ENCODE measurements around the gene RTKN.
"Not testable (repeated sequence)": the region's sequence is repeated elsewhere in the genome, so short reads cannot be mapped to it uniquely, and the experiment has no call there.

The RTKN gene

DNA sequence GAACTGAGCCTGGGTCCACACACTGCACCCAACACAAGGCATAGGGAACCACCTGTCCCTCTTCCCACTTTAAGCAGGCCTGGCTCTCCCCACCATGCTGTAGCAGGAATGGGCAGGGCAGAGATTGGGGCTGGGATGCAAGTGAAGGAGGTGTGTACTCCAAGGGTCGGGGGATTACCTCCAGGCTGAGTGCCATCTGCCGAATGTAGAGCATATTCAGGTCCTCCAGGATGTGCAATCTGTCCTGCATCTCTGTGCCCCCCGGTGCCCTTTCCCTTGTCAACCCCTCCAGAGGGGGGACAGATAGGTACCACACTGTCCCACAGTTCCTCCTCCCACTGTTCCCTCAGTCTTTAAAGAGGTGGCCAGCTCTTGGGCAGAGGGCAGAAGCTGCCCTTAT, 2.4 kb downstream of the RTKN start:
- in situ Hi-C loops (cut with MboI; ENCODE audit: low sequenced_read_pairs): no loop called here

DNA sequence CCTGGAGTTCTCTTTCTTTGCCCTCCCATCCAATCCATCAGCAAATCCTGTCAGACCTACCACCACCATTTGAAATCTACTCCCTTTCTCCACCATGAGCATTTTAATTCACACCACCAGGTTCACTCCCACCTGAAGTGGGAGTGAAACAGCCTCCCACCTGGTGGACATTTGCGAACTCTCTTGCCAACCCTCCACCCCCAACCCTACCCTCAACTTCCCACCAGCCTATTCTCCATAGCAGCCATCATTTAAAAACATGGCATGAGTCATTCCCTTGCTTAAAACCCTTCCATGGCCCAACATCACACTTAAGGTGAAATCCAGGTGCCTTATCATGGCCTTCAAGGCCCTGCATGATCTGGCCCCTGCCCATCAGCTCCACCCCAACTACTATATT, 3.5 kb downstream of the RTKN start:
- in situ Hi-C loops (cut with MboI; ENCODE audit: low sequenced_read_pairs): no loop called here

DNA sequence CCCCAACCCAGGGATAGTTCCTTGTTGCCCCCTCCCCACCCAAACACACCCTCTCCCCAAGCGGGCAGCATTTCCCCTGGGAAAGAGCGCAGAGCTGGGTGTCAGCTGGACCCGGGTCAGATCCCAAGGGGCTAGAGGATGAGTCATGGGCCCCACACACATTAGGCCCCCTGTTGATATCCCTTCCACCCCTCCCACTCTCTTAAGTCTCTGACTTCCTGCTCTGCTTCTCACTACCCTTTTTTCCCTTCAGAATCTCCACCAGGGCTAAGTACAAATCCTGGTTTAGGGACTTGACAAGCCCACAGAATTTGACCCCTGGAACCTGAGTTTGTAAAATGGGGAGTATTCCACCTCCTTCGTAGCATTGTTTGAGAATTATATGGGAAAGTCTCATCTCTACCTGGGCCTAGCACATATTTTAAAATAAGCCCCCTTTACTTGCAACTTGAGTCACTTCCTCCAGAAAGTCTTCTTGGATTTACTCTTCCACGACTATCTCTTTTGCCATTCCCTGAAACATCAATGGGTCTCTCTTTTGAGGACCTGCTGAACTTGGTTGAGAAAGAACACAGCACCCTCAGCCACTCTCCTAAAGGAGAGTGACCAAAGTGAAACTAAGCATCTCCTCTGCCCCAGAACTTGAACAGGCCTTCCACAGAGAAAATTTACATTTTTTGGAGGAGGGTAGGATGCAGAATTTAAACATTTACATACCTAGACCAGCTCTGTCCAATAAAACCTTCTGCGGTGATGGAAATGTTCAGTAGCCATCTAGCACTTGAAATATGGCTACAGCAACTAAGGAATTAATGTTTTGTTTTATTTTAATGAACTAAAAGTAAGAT, 4.7 kb downstream of the RTKN start:
- in situ Hi-C loops (cut with MboI; ENCODE audit: low sequenced_read_pairs): no loop called here

DNA sequence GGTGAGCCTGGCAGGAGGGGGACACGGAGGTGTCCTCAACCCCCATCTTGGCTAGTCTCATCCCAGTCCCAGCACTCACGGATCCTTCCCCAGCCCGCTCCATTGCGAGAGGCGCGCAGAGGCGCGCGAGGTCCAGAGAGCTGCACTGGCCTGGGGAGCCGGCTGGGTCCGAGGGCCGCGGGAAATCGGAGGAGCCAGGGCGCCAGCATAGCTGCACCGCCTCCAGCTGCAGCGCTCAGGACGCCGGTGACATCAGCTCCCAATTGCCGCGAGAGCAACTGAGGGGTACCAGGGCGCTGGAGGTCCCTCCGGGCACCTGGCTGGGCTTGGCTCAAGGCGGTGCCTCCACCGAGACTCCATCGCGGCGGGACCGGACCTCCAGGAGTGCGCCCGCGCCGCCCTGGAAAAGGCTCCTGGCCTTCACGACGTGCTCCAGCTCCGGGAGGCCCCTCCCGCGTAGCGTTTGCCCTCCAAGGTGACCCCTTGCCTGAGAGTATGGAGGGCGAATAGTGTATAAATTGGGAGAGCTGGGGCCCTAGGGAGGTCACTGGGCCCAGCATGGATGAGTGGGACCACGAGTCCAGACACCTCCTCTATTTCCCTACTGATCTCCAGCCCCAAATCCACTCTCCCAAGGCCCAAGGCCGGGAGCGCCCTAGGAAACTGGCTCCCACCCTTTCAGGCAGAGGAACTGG, 5.5 kb downstream of the RTKN start:
- in situ Hi-C loops (cut with MboI; ENCODE audit: low sequenced_read_pairs): no loop called here

DNA sequence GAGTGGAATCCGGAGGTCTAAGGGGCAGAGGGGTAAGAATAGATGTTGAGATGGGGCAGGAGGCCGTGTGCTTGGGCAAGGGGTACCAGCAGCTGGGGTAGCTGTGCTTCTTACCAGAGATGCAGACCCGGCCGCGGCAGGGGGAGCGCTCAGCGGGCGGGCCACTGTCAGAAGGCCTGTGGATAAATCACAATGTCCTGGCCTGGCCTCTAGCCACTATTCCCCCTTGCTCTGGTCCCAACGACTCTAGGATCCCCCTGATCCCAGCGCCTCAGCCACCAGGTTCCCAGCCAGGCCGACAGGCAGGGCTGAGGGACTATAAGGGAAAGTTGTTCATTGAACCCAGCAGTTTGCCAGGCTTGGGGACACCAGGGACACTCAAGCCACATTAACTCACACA, 11.2 kb downstream of the RTKN start:
- in situ Hi-C loops (cut with MboI; ENCODE audit: low sequenced_read_pairs): no loop called here

DNA sequence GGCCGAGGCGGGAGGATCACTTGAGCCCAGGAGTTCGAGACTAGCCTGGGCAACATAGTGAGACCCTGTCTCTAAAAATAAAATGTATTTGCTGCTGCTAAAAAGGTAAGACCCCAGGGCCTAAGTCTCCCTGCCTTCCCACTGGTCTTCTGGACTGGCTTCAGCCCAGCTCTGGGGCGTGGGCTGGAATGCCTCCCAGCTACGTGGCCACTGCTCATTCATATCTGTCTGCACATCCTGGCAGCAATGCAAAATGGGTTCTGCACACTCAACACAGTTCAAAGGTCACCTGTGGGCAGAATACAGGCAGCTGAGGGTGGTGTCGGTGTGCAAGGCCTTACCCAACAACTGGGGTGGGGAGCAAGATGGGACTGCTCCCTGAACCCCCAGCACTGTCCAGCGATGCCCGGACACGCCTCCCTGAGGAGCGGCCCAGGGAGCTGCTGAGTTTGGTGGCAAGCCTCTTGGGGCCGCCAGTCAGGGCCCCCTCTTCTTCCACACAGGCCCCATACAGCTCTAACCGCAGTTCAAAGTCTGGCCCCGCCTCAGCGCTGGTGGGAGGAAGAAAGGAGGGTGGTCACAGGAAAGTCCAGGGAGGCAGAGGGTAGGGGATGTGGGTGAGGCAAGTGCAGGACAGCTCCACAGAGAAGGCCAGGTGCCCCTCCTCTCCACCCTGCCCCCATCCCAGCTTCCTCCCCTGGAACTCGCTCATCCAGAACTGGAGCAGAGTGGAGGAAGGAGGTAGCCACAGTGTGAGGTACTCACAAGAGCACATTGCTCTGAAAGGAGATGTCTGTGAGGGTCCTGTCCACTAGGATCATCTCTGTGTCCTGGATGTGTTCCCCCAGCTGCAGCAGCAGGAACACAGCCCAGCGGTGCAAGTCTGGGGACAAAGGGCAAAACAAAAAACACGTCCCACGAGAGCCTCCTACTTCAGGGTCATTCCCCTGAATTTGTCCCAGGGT, 12.0 kb downstream of the RTKN start:
- in situ Hi-C loops (cut with MboI; ENCODE audit: low sequenced_read_pairs): no loop called here

DNA sequence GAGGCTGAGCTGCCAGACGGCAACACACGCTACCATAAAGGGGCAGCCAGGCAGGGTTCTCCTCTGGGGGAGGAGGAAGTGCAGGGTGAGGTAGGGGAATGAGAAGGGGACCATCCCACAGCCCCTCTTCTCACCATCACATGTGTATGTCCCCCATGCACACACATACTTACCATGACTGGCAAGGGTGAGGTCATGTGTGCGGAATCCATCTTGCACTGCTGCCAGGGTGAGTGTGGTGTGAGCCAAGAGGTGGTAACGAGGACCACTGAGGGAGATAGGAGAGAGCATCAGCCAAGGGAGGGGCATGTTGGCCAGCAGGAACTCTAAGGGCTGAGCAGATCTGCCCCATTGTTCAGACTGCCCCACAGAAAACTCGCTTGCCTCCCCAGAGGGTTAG, 13.1 kb downstream of the RTKN start:
- in situ Hi-C loops (cut with MboI; ENCODE audit: low sequenced_read_pairs): no loop called here

DNA sequence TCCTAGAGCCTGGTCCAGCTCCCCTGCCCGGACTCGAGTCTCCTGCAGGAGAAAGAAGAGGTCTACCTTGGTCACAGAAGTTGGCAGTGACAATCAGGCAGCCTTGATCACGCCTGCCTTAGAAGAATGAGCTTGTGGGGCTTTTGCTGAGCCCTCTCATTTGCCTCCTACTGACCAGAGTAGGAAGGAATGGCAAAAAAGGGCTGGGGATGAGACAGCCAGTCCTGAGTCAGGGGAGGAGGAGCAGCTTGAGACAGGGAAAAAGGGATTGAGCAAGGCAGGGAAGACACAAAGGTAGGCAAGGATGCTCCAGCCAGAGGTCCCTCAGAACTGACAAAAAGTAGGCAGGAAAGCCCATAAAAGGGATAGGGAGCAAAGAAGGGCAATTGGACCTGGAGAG, 14.2 kb downstream of the RTKN start:
- in situ Hi-C loops (cut with MboI; ENCODE audit: low sequenced_read_pairs): no loop called here

DNA sequence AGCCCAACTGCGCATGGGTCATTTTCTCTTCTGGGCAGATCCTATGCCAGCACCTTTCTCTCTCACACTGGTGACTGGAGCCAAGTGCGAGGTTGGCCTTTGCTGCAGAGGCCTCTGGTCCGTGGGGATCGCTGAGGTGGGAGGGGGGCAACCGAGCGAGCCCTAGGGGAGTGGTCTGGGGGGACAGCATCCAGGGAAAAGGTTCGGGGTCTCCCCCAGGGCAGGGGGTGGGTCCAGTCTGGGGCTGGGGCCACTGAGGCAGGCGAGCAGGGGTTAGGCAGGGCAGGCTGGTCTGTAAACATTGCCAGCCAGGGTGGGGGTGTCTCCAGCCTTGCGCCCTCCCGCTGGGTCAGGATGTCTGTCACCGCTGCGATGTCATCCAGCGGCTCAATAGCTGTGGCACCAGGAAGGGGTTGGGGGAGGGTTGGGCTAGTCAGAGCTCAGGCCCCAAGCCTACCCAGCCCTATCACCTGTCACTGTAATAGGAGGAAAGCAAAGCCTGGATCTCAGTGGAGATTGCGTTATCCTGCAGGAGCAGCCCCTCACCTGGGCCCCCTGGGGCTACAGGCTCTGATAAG, 15.5 kb downstream of the RTKN start:
- in situ Hi-C loops (cut with MboI; ENCODE audit: low sequenced_read_pairs): no loop called here

DNA sequence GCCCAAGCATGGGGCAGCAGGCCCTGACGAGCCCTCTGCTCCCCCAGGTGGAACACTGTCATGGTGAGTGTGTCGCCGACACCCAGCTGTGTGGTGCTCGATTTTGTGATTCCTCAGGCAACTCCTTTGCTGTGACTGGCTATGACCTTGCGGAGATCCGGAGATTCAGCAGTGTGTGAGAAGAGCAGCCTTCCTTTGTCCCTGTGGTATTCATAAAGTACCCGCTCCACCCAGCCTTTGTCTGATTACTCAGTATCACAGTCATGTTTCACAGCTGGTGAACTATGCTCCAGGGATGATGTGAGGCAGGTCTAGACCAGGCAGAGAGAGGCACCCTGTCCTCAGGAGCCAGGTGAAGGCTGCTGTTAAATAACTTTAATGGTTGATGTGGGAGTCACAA, 16.2 kb downstream of the RTKN start:
- in situ Hi-C loops (cut with MboI; ENCODE audit: low sequenced_read_pairs): no loop called here

DNA sequence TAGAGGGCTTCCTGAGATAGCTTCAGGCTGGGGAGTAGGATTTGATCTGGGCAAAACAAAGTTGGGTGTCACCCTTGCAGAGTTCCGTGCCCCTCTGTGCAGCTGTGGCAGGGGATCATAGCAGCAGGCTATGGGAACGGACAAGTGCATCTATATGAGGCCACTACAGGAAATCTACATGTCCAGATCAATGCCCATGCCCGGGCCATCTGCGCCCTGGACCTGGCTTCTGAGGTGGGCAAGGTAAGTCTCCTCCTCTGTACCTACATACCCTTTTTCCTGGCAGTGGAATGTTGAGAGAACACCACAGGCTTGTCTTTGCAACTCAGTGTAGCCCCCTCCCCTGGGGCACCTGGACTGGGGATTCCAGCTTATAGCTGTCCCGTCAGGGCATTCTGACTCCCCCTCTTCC, 16.7 kb downstream of the RTKN start:
- in situ Hi-C loops (cut with MboI; ENCODE audit: low sequenced_read_pairs): no loop called here

DNA sequence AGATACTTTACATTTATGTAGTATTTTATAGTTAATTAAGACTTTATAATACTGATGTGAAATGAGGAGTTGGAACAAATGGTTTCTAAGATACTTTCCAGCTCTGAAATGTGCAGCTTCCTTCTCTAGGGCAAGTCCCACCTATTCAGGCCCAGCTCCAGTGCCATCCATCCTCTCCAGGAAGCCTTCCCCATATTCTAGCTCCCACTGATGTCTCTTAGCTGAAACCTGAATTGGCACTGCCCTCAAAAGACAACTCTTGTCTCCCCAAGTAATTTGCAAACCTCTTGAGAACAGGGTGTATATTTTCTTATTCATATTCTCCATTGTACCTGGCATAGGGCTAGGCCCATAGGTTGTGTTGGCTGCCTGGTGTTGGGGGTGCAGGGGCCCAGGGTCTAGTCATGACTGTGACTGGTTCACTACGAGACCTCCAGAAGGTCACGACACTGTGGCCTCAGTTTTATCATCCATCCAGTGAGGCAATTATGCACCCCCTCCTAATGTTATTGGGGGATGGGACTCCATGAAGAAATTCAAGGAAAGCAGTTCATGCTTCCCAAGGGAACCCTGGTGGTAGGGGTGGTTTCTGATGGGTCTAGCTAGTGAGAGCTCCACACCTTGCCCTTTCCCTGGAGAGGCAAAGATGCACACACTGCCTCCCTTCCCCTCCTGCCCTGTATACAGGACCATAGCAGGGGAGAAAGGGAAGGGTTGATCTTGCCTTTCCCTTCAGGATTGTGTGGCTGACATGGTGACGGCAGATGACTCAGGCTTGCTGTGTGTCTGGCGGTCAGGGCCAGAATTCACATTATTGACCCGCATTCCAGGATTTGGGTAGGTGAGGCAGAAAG, 17.4 kb downstream of the RTKN start:
- in situ Hi-C loops (cut with MboI; ENCODE audit: low sequenced_read_pairs): no loop called here

DNA sequence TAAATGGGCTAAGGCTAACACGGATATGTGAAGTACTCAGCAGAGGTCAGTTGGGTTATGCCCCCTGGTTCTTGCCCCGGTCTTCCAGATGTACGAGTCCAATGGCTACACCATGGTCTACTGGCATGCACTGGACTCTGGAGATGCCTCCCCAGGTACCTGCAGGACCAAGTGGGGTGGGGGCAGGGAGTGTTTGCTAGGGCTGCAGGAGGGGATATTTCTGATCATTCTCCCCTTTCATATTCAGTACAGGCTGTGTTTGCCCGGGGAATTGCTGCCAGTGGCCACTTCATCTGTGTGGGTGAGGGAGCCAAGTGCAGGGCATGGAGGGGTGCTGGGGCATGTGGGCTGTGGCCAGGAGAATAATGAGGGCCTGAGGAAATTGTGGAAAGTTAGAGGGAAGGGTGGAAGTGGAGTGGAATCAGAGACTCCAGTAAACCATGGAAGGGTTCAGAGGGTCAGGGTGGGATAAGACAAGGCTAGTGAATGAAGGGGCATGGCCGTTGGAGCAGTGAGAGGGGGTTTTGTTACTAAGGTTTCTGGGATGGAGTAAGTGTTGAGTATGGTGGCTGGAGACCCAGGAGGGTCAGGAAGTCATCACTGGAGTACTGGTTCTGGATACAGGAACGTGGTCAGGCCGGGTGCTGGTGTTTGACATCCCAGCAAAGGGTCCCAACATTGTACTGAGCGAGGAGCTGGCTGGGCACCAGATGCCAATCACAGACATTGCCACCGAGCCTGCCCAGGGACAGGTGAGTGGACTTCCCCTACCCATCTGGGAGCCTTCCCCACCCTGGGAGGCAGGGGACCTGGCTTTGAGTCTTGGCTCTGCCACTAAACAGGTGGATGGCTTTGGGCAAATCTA, 18.3 kb downstream of the RTKN start:
- in situ Hi-C loops (cut with MboI; ENCODE audit: low sequenced_read_pairs): no loop called here

DNA sequence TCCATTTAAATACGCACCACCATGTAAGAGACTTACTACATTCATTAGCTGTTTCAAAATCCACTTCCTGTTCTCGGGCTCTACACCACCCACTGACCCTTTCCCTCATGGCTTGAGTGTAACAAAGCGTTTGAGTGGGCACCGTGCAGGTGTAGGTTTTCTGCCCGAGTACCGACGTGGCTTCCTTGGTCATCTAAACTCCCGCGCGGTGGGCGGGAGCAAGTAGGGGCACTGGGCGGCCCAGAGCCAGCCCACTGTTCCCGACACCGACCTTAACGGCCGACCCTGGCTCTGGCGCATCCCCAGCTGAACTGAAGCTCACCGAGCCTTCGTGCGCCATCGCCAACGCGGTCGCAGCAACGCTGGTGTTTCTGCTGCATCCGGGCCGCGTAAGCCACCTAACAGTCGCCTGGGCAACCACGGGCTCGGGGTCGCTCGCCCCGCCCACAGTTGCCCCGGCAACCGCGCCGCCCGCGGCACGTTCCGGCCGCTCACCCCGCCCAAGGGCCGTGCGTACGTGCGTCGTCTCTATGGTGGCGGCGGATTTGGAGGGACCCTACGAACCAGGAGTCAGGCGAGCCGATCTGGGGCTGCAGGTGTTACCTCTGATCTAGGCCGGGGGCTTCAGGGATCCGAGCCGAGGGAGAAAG, 20.4 kb downstream of the RTKN start, which contains the start of the genes C2orf81 and WDR54:
C2orf81 (minus strand) TSS at position 399 of the 650 bp plus-strand sequence; CDS start at position 340, 59 bp downstream.
WDR54 (plus strand) TSS at position 510 of the 650 bp plus-strand sequence. CDS start 424 bp downstream, outside the sequence.
- in situ Hi-C loops (cut with MboI; ENCODE audit: low sequenced_read_pairs): no loop called here

DNA sequence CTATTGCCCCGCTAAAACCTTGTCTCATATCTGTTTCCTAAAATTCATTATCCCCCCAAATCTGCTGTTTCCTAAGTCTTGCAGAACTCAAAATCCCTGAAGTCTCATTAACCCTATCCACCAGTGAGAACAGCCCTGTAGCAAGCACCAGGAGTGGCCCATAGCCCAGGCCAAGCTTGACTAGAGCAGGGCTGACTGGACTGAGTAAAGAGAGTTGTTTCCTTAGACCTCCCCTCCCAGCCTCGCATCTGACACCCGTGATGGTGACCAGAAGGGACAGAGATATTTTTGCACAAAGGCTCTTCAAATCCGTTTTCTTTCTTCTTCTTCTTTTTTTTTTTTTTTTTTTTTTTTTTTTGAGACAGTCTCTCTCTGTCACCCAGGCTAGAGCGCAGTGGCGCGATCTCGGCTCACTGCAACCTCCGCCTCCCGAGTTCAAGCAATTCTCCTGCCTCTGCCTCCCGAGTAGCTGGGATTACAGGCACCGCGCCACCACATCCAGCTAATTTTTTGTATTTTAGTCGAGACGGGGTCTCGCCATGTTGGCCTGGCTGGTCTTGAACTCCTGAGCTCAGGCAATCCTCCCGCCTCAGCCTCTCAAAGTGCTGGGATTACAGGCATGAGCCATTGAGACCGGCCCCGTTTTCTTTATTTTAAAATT, 21.2 kb downstream of the RTKN start:
- in situ Hi-C loops (cut with MboI; ENCODE audit: low sequenced_read_pairs): not testable (repeated sequence)

DNA sequence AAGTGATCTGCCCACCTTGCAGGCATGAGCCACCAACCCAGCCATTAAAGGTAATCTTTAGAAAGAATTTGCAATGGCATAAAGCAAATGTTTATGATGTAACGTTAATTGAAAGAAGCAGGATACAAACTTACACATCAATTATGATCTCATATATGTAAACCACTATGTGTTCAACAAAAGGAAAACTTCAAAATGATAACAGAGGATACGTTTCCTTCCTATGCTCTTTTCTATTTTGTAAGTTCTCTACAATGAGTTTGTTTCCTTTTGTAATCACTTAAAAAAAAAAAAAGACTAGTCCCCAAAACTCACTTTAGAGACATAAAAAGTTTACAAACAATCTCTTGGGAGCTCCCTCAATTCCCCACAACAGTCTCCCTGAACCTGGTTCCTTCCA, 21.7 kb downstream of the RTKN start:
- in situ Hi-C loops (cut with MboI; ENCODE audit: low sequenced_read_pairs): no loop called here

DNA sequence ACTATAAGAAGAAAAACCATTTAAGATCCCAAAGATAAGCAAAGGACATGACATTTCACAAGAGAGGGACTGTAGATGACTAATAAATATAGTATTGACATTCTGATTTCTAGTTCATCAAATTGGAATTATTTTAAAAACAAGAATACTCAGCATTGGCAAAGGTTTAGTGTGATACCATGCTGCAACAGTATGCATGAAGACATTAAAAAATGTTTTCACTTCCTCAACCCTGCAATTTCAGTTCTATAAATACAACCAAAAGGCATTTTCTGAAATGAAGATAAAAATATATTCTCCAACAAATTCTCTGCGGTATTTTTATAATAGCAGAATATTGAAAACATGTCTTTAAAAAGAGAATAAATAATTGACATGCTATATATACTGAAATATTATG, 22.4 kb downstream of the RTKN start:
- in situ Hi-C loops (cut with MboI; ENCODE audit: low sequenced_read_pairs): no loop called here

DNA sequence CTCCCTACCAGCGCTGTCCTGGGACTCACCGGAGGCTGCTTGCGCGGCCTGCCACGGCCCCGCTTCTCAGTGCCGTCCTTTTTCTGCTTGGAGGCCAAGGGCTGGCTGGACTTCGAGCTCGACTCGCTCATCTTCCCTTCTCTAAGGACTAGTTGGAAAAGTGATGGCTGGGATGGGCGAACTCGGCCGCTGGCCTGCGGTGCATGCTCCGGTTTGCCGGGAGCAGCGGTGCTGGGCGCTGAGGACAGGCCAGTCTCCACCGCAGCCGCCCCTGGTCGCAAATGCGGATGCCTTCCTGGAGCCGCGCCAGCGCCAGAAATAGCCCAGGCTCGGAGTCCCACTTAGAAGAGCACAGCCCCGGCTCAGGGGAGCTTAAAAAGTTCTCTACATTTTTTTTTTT, 23.4 kb downstream of the RTKN start:
- in situ Hi-C loops (cut with MboI; ENCODE audit: low sequenced_read_pairs): no loop called here

Data from HL-60/S4 treated with phorbol 12-myristate 13-acetate at 8.2 ng/mL for 4 days and 3 days (cell line).